ENCODE data around the gene MYOZ3. TPM values are rescaled to one million over a fixed set of nuclear protein-coding genes. Genes with fewer than 3 reads are reported as not detected.

MYOZ3 gene, protein sequence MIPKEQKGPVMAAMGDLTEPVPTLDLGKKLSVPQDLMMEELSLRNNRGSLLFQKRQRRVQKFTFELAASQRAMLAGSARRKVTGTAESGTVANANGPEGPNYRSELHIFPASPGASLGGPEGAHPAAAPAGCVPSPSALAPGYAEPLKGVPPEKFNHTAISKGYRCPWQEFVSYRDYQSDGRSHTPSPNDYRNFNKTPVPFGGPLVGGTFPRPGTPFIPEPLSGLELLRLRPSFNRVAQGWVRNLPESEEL
- 0.25 and 0.34 TPM in 2 replicates for total RNA-seq (2014; rRNA removed; shearing (Covaris generic))

DNA sequence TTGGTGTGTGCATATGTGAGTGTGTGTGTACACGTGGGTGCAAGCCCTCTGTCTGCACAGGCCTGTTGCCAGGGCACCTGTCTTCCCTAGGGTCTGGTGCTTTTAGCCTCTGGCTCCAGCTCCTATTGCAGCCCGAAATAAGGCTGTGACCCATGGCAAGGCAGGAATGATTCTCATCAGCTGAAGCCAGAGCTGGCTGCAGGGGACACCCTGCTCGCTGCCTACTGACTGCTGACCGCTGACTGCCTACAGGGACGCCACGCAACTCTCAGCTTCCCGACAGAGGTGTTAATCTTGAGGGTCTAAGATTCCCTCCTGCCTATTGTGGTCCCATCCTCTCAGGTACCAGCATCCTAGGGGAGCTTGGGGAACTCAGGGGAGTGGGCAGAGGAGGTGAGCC lies at the start of gene MYOZ3:
MYOZ3 (plus strand) TSS at position 166 of the 400 bp plus-strand sequence. CDS start 1,691 bp downstream, outside the sequence.
- DNase-seq (ENCODE audit: low read depth), result no peak

- no peak for DNase-seq (ENCODE audit: low read depth)
These were observed 48.6 kb upstream of the MYOZ3 start for GRCh38 chr5:150612405-150612804.

GRCh38 chr5:150612905-150613670 lies 48.0 kb upstream of the MYOZ3 start:
- no peak for DNase-seq (ENCODE audit: low read depth)

- DNase-seq (ENCODE audit: low read depth), result no peak
These were observed 46.9 kb upstream of the MYOZ3 start for GRCh38 chr5:150613991-150614660.

DNA sequence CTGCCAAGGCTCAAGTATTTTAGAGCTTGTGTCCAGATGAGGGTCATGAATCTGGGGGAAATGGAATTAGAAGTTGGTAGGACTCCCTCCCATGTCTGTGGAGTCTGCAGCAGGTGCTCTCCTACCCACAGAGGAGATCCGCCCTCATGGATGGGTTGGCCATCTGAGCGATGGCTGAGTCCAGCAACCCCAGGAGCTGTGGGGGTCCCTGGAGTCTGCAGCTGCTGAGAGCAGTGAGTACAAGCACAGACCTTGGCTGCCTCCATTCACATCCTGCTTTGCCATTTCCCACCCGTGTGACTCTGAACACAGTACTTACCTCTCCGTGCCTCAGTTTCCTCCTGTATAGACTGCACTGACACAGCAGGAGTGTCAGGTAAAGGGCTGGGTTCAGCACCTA lies 46.4 kb upstream of the MYOZ3 start:
- DNase-seq (ENCODE audit: low read depth), result no peak

DNA sequence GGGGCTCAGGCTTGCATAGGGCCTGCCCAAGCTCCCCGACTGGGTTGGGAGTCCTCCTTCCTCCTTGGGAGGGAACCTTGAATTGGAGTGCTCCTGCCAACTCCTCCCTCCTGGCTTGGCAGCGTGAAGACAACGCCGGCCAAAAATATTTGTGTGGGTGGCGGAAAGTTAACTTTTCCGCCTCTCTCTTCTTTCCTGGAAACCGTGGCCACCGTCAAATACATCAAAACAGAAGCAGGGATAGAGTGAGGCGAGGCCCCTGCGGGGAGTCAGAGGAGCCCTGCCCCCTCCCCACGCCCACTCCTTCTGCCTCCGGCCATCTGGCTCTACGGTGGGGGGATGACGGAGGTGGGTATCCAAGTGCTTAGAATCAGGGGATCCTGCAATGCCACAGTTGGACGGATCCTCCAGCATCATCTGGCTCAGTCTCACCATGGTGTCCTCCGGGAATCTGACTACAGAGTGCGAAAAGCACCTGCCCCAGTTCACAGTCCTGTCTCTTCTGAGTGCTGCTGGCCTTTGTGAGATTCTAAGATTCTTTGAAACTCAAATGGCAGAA lies 45.8 kb upstream of the MYOZ3 start:
- no peak for DNase-seq (ENCODE audit: low read depth)

- DNase-seq (ENCODE audit: low read depth), result peak; percentile 47
These were observed 45.0 kb upstream of the MYOZ3 start for GRCh38 chr5:150616024-150616470.

- DNase-seq (ENCODE audit: low read depth), result no peak
These were observed 44.5 kb upstream of the MYOZ3 start for GRCh38 chr5:150616506-150616905.

- DNase-seq (ENCODE audit: low read depth), result no peak
These were observed 42.9 kb upstream of the MYOZ3 start for GRCh38 chr5:150618163-150618562.

DNA sequence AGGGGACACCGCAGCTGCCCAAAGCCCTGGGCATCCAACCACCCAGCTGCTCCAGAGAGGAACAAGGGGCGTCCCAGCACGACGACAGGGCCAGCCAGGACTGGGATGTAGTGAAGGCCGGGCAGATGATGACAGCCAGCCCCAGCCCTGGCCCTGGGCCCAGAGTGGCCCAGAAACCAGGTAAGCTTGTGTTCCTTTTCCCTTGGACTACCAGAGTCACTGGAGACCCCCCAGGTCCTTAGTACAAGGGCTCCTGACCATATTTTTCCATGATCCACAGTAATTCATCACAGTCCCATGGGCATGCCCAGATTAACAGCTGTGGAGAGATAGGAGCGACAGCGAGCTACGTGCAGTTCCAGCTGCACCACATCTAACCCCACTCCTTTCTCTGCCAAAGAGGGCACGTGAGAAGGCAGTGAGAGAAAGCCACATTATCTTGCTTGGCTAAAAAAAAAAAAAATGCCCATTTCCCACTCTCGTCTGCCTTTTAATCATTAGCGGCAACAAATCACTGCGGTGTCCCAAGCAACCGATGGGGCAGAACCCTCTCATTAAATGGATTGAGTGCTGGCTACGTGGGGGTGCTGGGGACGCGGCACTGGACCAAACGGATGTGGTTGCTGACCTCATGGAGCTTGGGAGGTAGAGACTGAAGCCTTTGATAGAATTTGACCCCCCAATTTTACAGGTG lies 42.3 kb upstream of the MYOZ3 start:
- DNase-seq (ENCODE audit: low read depth), result no peak

GRCh38 chr5:150619359-150620230 lies 41.5 kb upstream of the MYOZ3 start:
- DNase-seq (ENCODE audit: low read depth), result no peak

DNA sequence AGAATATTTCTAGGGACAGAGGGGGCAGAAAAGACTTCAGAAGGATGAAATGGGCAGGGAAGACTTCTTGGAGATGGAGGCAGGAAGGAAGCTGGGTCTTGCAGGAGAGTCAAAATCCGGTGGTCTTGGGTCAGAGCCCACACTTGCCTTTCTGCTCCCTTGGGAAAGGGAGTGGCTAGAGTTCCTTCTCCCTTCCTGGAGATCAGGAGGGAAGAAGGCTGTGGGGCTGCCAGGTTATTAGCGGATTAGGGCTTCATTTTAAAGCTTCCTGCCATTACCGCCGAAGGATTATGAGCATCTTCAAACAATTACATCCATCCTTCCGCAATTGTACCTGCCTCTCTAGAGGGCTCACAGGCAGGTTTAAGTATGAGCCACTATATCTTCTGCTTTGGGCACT lies 39.8 kb upstream of the MYOZ3 start:
- no peak for DNase-seq (ENCODE audit: low read depth)

DNA sequence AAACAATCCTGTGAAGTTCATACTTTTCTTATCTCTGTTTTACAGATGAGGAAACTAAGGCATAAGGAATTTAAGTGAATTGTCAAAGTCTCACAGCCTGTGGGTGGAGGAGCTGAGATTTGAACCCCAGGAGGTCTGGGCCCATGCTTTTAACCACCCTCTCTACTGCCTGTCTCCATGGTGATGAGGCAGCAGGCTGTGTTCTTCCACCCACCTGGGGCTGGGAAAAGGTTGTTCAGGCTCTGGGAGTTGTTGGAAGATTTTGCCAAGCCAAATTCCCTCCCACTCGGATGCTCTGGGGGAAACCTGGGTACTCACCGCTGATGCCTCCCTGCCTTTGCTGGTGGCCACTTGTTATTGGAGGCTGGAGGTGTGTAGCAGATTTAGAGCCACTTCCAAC lies 38.9 kb upstream of the MYOZ3 start:
- no peak for DNase-seq (ENCODE audit: low read depth)

DNA sequence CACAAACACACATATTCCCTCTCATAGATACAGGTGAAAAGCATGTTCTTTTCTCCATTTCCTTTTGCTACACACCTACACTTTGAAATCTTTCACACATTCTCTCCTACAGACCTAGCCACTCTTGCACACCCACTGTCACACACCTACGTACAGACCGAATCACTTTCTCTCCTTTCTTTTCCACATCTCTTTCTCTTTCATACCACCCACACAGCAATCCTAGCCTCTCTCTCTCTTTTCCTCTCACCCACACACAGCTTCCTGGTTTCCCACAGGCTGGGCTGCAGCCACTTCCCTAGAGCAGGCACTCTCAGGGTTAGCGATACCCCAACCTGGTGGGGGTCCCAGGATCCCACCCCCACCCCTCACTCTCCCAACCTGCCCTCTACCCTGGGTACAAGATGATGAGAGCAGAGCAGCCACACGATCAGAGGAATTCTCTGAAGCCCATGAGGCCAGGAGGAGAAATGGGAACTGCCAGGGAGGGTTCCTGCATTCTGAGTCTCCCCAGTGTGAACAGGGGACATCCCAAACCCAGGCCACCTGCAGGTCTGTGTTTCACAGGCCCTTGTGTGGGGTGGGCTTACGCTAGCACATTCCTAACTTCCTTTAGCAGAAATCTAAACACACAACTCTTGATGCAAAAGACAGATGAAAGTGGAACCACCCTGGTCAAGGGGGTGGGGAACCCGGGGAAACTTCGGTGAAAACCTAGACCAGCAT lies 37.7 kb upstream of the MYOZ3 start:
- DNase-seq (ENCODE audit: low read depth), result no peak

DNA sequence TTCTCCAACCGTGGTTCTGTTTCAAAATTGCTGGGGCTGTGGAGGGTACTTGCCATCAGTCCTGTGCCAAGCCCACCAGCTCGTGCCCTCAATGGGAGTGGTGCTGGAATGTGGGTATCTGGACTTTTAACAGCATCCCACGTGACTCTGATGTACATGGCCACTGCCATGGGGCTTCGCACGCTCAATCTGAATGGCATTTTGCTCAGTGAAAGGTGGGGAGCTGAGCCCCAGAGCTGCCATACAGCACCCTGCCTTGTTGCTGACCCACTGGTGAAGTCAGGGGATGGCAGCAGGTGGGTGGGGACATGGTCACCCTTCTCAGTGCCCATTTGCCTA lies 37.2 kb upstream of the MYOZ3 start:
- DNase-seq (ENCODE audit: low read depth), result no peak

DNA sequence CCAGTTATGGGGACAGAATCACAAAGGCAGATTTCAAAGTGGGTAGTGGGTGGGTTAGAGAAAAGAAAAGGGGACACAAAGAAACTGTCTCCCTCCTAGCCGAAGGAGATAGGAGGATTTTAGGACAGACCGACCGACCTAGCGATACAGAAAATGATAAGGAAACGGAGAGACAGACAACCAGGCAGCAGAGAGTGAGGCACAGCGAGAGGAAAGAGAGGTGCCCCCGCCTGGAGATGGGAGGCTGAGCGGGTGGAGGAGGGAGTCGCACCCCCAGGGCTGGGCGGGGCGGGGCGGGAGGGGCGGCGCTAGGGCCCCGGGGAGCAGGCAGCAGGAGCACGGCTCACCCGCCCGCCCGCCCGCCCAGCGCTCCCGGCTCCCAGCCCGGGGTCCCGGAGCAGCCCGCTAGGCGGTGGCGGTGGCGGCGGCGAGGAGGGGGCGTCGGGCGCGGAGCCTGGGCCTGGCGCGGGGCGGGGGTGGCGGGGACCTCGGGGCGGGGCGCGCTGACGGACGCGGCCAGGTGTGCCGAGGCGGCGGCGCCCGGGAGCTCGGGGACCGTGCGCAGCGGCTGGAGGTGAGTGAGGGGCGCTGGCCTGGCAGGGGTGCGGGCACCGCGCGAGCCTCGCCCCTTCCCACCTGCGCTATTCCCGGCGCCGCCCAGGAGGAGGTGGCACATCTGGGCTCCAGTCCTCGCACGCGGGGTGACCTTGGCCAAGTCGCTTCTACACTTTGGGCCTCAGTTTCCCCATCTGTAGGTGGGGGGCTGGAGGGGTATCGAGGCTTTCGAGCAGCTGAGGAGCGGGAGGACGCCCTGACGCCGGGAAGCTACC lies 36.5 kb upstream of the MYOZ3 start:
- DNase-seq (ENCODE audit: low read depth), result no peak

- DNase-seq (ENCODE audit: low read depth), result no peak
These were observed 35.9 kb upstream of the MYOZ3 start for GRCh38 chr5:150625164-150625535.

GRCh38 chr5:150625831-150626746 lies 35.0 kb upstream of the MYOZ3 start:
- DNase-seq (ENCODE audit: low read depth), result no peak
